Subcutaneous abdominal adipose tissue (tissue), 5 donors: ENCODE results near the gene VPS13D.
"Not testable (repeated sequence)": the region's sequence is repeated elsewhere in the genome, so short reads cannot be mapped to it uniquely, and the experiment has no call there.

Experiments used
- H3K27ac ChIP-seq: one replicate; pipeline ENCODE4 v1.7.0; 2013; ENCODE audit warnings: low read depth, mild to moderate bottlenecking, inconsistent platforms, low read length, moderate library complexity
- H3K27me3 ChIP-seq, 5 donors: one replicate each; pipeline ENCODE4 v1.7.0; 2013; ENCODE audit warnings: low read length in 5 of 5, inconsistent platforms in 1 of 5; ENCODE audit not compliant: control insufficient read depth in 5 of 5, insufficient read depth in 4 of 5
- H3K36me3 ChIP-seq, 5 donors: one replicate each; pipeline ENCODE4 v1.7.0; 2013; ENCODE audit warnings: low read length in 5 of 5; ENCODE audit not compliant: control insufficient read depth in 5 of 5, insufficient read depth in 5 of 5
- H3K4me1 ChIP-seq, 5 donors: one replicate each; pipeline ENCODE4 v1.7.0; 2013; ENCODE audit warnings: low read length in 5 of 5, mild to moderate bottlenecking in 3 of 5, moderate library complexity in 1 of 5; ENCODE audit not compliant: control insufficient read depth in 5 of 5, insufficient read depth in 5 of 5
- H3K4me3 ChIP-seq, 5 donors: one replicate each; pipeline ENCODE4 v1.7.0; 2013; ENCODE audit warnings: low read length in 5 of 5, low read depth in 1 of 5
- H3K9ac ChIP-seq, 5 donors: one replicate each; pipeline ENCODE4 v1.7.0; 2013; ENCODE audit warnings: low read length in 5 of 5, mild to moderate bottlenecking in 4 of 5, moderate library complexity in 3 of 5
- H3K9me3 ChIP-seq, 5 donors: one replicate each; pipeline ENCODE4 v1.7.0; 2013; ENCODE audit warnings: low read length in 5 of 5; ENCODE audit not compliant: control insufficient read depth in 5 of 5
- donor health status: healthy.
- donor health status: healthy.
- donor health status: healthy.
- donor health status: healthy.
- donor health status: healthy.

VPS13D gene

DNA sequence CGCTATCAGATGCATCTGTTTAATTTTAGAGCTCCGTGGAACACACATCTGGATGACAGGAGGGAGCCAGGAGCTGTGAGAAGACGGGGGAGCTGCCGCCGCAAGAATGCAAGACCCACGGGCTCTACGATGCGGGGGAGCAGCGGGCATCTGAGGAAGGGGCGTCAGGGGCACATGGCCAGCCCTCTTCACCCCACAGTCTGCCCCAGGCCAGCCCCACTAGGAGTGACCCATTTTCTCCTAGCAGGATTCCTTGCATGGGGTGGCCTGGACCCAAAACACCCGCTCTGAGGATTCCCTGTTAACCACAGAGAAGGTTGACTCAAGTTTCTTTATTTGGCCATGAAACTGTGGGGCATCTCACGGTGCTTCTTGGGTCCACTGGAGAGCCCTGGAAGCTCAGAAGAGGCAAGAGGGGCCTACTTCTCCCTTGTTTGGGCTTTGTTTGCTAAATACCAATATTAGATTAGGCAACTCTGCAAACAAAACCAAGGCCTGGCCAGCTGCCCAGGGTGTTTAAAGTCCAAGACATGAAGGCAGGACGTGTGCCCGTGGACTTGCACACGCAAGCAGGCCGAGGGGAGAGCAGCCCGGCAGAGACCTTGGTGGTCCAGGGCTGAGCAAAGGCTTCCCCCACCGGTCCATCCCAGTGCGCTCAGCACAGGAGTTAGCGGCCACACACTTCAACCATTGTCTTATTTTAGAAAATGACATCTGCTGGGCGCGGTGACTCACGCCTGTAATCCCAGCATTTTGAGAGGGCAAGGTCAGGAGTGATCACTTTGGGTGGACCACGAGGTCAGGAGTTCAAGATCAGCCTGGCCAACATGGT, 298.4 kb downstream of the VPS13D start:
- no peaks in the 10 kb centered on the region for H3K9me3 ChIP-seq
- no peaks in the 10 kb centered on the region for H3K27me3 ChIP-seq
- peak overlapping the region in 3 of 5 donors; percentile 20 to 59 (median 48) for H3K9ac ChIP-seq
- H3K27ac ChIP-seq = peak overlapping the region; percentile 85
- H3K4me1 ChIP-seq = peaks cover 2 to 36% (median 19%) of the 10 kb centered on the region in 5 donors
- H3K36me3 ChIP-seq = no peaks in the 10 kb centered on the region
- H3K4me3 ChIP-seq = no peak overlapping the region

DNA sequence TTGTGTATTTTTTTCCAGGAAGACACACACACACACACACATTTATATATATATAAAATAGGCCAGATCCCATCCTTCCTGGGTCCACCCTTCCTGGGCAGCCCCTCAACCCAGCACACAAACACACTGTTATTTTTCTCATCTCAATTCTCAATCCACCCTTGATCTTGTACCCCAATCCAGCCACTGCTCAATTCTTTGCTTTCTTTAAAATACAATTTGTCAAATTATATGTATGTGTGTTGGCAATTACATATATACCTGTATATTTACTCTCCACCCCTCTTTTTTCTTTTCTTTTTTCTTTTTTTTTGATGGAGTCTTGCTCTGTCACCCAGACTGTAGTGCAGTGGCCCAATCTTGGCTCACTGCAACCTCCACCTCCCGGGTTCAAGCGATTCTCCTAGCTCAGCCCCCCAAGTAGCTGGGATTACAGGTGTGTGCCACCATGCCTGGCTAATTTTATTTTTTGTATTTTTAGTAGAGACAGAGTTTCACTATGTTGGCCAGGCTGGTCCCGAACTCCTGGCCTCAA, 299.9 kb downstream of the VPS13D start:
- Histone ChIP-seq H3K36me3 (no peaks in the 10 kb centered on the region), H3K4me3 (no peak overlapping the region), H3K4me1 (peaks cover 2 to 36% (median 19%) of the 10 kb centered on the region in 5 donors), H3K9ac (no peak overlapping the region), H3K27ac (peak overlapping the region; percentile 85), H3K27me3 (no peaks in the 10 kb centered on the region), H3K9me3 (no peaks in the 10 kb centered on the region)

DNA sequence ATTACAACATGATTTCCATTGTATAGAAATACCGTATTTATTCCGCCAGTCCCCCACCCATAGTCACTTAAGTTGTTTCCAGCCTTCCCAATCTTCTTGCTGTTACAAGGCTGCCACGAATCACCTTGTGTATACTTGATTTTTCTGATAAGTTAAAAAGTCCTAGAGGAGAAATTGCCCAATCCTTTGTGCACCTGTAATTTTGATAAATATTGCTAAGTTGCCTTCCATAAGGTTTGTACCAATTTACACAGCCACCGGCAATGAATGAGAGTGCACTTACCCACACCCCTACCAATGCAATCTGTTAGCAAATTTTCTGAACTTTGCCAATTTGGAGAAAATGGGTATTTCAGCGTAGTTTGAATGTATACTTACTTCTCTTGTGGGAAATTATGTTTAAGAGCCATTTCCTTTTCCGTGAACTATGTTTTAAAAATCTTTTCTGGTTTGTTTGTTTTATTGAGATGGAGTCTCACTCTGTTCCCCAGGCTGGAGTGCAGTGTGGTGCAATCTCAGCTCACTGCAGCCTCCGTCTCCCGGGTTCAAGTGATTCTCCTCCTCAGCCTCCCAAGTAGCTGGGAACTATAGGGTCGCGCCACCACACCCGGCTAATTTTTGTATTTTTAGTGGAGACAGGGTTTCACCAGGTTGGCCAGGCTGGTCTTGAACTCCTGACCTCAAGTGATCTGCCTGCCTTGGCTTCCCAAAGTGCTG, 300.8 kb downstream of the VPS13D start:
- Histone ChIP-seq H3K27me3 (no peaks in the 10 kb centered on the region), H3K27ac (no peak overlapping the region), H3K9me3 (no peaks in the 10 kb centered on the region), H3K4me3 (no peak overlapping the region), H3K36me3 (no peaks in the 10 kb centered on the region), H3K4me1 (peaks cover 2 to 27% (median 15%) of the 10 kb centered on the region in 5 donors), H3K9ac (no peak overlapping the region)

DNA sequence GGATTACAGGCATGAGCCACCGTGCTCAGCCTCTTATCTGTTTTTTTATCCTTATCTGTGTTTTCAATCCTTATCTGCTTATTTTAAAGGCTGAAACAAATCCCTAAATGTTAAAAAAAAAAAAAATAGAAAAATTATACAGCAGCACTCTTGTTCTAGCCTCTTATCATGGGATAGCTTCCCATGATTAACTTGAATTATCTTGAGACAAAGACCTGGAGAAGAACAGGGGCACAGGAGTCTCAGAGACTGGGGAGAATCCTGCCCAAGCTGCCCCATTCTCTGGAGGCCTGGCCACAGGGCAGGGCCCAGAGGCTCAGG, 301.3 kb downstream of the VPS13D start:
- no peaks in the 10 kb centered on the region for H3K36me3 ChIP-seq
- H3K27me3 ChIP-seq = no peaks in the 10 kb centered on the region
- no peak overlapping the region for H3K4me3 ChIP-seq
- no peak overlapping the region for H3K9ac ChIP-seq
- peaks cover 2 to 22% (median 14%) of the 10 kb centered on the region in 5 donors for H3K4me1 ChIP-seq
- H3K9me3 ChIP-seq = peaks cover 0 to 3% (median 0%) of the 10 kb centered on the region in 5 donors
- no peak overlapping the region for H3K27ac ChIP-seq

DNA sequence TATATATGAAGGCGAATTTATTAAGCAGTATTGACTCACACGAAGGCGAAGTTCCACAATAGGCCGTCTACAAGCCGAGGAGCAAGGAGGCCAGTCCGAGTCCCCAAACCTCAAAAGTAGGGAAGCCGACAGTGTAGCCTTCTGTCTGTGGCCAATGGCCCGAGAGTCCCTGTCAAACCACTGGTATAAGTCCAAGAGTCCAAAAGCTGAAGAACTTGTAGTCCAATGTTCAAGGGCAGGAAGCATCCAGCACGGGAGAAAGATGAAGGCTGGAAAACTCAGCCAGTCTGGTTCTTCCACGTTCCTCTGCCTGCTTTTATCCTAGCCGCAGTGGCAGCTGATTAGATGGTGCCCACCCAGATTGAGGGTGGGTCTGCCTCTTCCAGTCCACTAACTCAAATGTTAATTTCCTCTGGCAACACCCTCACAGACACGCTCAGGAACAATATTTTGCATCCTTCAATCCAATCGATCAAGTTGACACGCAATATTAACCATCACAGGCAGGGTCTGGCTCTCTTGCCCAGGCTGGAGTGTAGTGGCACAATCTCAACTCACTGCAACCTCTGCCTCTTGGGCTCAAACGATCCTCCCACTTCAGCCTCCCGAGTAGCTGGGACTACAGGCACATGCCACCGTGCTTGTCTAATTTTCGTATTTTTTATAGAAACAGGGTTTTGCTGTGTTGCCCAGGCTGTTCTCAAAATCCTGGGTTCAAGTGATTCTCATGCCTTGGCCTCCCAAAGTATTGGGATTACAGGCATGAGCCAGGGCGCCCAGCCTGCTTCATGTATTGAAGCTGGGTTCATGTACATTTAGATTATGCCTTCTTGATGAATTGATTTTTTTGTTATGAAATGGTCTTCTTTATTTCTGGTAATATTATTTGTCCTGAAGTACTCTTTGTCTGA, 302.8 kb downstream of the VPS13D start:
- H3K9ac ChIP-seq = no peak overlapping the region

DNA sequence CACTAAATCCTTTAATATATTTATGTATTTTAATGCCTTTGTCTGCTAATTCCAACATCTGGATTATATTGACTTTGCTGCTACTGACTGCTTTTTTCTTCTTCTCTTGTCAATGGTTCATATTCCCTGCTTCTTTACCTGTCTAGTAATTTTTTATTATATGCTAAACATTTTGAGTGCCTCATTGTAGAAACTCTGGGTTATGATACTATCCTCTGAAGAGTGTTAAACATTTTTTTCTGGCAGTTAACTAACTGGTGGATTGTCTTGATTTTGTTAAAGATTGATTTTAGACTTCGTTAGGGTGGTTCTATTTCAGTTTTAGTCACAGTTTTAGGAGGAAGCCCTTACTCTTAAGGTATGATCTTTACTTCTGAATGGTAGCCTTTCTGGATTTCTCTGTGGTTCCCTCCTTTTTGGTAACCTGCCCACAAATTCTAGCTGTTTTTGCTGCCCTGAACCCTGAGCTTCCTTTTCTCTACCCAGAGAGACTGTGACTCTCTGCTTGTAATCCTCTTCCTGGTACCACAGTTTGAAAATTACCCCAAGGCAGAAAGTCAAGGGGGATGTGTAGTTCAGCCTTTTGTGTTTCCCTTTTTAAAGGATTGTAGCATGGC, 306.3 kb downstream of the VPS13D start:
- Histone ChIP-seq H3K4me1 (peaks cover 7 to 21% (median 12%) of the 10 kb centered on the region in 5 donors), H3K36me3 (no peaks in the 10 kb centered on the region), H3K4me3 (no peak overlapping the region), H3K9me3 (peaks cover 0 to 6% (median 0%) of the 10 kb centered on the region in 5 donors), H3K27ac (no peak overlapping the region), H3K9ac (no peak overlapping the region), H3K27me3 (no peaks in the 10 kb centered on the region)

More for the DNA sequence above, 302.8 kb downstream of the VPS13D start:
- Histone ChIP-seq H3K4me3 (no peak overlapping the region), H3K27me3 (no peaks in the 10 kb centered on the region), H3K27ac (no peak overlapping the region), H3K4me1 (peaks cover 2 to 14% (median 10%) of the 10 kb centered on the region in 5 donors), H3K9me3 (peaks cover 0 to 6% (median 0%) of the 10 kb centered on the region in 5 donors), H3K36me3 (no peaks in the 10 kb centered on the region)

DNA sequence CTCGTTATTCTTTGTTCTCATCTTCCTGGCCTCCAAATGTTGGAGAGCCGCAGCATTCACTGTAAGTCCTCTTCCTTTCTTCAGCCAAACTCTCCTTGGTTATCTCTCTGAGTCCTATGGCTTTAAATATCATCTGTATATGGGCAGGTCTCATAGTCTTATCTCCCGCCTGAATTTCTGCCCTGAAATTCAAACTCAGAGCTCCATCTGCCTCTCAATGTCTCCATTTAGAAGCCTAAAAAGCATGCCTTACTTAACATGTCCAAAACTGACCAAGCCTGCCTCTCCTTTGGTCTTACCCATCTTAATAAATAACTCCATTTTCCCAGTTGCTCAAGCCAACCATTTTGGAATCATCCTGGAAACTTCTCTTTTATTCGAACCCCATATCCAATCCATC, 307.5 kb downstream of the VPS13D start:
- Histone ChIP-seq H3K4me3 (no peak overlapping the region), H3K27me3 (no peaks in the 10 kb centered on the region), H3K27ac (no peak overlapping the region), H3K36me3 (no peaks in the 10 kb centered on the region), H3K4me1 (peaks cover 9 to 33% (median 22%) of the 10 kb centered on the region in 5 donors), H3K9me3 (peaks cover 0 to 6% (median 0%) of the 10 kb centered on the region in 5 donors), H3K9ac (no peak overlapping the region)

DNA sequence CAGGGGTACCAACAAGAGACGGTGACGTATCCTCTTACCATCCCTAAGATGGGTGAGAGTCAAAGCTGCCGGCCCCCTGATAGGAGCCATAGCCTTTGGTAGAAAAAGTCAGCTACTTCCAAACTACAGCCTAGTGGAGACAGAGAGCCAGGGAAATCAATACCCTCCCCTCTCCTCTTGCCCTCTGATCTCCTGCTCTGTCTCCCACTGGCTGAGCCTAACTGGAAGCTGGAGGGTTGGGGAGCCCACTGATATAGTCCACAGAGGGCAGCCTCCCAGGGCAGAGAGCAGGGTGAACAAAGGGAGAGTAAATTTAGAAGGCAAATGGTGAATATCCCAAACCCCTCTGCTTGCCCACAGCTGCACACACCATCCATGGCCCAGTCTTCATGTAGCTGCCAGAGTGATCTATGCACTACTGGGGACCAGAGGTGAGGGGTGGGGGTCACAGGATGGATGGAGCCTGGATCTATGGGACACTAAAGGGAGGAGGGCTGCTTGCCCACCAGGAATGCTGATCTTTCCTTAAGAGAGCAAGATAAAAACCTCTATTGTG, 308.2 kb downstream of the VPS13D start:
- H3K27ac ChIP-seq = no peak overlapping the region
- peaks cover 0 to 6% (median 0%) of the 10 kb centered on the region in 5 donors for H3K9me3 ChIP-seq
- no peaks in the 10 kb centered on the region for H3K27me3 ChIP-seq
- H3K4me1 ChIP-seq = peaks cover 9 to 36% (median 24%) of the 10 kb centered on the region in 5 donors
- H3K36me3 ChIP-seq = no peaks in the 10 kb centered on the region
- H3K4me3 ChIP-seq = no peak overlapping the region
- H3K9ac ChIP-seq = no peak overlapping the region

DNA sequence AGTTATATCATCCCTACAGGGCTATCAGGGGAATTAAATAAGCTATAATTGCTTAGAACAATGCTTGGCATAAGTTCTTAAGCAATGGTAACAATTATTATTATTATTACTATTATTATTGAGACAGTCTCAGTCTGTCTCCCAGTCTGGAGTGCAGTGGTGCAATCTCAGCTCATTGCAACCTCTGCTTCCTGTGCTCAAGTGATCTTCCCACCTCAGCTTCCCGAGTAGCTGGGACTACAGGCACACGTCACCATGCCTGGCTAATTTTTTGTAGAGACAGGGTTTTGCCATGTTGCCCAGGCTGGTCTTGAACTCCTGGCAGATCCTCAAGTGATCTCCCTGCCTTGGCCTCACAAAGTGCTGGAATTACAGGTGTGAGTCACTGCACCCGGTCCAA, 308.7 kb downstream of the VPS13D start:
- H3K4me3 ChIP-seq, H3K27ac ChIP-seq, H3K36me3 ChIP-seq, H3K27me3 ChIP-seq, H3K9ac ChIP-seq, H3K9me3 ChIP-seq: not testable (repeated sequence)
- H3K4me1 ChIP-seq = peaks cover 9 to 36% (median 24%) of the 10 kb centered on the region in 5 donors
